Kidney capillary endothelial cell (primary cell): ENCODE measurements around the gene TWF2.

Experiments
- DNase-seq: peaks from one replicate; pipeline ENCODE4 v3.0.0-alpha.2; 2018; ENCODE audit warnings: low spot score

TWF2 gene

GRCh38 chr3:52257911-52258310 is 19.0 kb upstream of the TWF2 start:
- DNase-seq = no peak

GRCh38 chr3:52256622-52257021 is 17.7 kb upstream of the TWF2 start:
- DNase-seq = no peak

DNA sequence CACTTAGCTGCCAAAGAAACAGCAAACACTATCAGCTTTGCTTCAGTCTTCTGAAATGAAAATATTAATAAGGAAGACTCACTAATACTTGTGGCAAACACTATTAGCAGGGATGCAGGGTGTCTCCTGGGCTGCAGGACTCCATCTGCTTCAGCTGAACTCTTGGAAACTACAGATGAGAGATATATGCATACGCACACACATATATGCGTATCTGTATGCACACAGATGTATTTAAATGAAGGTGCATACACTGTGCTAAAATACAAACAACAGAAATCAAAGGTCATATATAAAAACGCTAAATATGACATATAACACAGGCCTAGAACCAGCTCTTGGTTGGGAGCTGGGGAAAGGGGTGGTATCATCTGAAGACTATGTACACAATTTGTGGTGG is 17.2 kb upstream of the TWF2 start:
- no peak for DNase-seq

GRCh38 chr3:52254608-52255007 is 15.7 kb upstream of the TWF2 start:
- DNase-seq = no peak

GRCh38 chr3:52253314-52254304 is 14.7 kb upstream of the TWF2 start:
- peak; percentile 53 for DNase-seq

DNA sequence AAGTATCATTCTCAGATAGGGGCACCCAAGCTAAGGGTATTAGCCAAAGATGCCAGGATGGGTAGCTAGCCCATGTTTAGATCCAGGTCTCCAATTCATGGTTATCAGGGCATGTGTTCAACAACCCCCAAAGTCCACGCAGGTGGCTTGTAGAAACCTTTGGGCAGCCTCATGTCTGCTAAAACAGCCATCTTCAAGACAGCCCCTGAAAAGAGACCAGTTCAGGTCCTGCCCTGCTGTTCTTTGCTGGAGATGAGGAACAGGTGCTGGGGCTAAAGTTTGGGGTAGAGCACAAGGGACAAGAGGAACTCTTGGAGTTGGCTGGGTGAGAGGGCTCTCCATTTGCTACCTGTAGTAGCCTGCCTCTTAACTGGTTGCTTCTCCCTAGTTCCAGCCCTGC is 11.2 kb upstream of the TWF2 start:
- DNase-seq = no peak

DNA sequence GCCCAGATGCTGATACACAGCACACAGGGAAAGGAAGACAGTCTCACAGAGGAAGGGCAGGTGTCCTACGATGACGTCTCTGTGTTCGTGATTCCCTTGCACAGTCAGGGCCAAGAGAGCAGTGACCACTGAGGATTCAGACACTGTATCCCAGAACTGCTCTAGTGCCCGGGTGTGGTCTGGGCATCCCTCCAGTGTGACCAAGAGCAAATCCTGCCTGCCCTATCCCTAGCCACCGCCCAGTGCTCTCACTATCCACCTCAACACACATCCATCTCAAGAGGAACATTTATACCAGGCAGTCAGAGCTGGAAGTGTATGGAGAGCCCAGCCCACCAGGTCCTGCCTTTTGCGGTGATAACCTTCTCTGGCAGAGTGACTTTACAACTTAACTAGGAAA is 10.7 kb upstream of the TWF2 start:
- DNase-seq = no peak

- DNase-seq = no peak
These were observed 10.0 kb upstream of the TWF2 start for GRCh38 chr3:52248816-52249547.

DNA sequence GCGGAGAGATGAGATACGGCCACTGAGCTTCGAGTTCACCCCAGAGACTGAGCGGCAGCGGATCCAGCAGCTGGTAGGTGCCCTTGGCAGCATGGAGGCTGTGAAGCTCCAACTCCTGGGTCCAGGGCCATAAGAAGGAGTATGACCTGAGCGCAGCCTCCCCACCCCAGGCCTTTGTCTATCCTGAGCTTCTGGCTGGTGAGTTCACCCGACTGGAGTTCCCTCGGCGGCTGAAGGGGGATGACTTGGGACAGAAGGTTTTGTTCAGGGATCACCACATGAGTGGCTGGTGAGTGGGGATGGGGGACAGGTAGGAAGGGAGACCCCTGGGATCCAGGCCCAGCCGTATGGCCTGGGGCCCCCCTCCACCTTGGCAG is 9.2 kb upstream of the TWF2 start:
- no peak for DNase-seq

- no peak for DNase-seq
These were observed 8.6 kb upstream of the TWF2 start for GRCh38 chr3:52247409-52248164.

DNA sequence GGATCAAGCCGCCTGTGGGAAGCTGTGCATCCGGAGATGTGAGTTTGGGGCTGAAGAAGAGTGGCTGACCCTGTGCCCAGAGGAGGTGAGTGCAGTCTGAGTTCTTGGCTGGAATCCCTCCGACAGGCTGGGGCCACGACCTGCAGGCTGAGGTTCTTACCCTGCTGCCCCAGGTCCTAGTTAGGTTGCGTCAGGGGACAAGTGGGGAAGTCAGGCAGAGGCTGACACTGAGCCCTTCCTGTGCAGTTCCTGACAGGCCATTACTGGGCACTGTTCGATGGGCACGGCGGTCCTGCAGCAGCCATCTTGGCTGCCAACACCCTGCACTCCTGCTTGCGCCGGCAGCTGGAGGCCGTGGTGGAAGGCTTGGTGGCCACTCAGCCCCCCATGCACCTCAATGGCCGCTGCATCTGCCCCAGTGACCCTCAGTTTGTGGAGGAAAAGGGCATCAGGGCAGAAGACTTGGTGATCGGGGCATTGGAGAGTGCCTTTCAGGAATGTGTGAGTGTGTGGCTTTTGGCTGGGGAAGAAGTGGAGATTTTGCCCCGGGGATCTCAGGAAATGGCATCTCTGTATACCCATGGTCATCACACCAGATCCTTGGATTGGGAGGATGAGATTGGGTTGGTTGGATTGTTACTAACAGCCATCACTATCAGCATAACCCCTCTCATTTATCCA is 7.9 kb upstream of the TWF2 start:
- no peak for DNase-seq

- DNase-seq = no peak
These were observed 7.3 kb upstream of the TWF2 start for GRCh38 chr3:52246264-52246620.

DNA sequence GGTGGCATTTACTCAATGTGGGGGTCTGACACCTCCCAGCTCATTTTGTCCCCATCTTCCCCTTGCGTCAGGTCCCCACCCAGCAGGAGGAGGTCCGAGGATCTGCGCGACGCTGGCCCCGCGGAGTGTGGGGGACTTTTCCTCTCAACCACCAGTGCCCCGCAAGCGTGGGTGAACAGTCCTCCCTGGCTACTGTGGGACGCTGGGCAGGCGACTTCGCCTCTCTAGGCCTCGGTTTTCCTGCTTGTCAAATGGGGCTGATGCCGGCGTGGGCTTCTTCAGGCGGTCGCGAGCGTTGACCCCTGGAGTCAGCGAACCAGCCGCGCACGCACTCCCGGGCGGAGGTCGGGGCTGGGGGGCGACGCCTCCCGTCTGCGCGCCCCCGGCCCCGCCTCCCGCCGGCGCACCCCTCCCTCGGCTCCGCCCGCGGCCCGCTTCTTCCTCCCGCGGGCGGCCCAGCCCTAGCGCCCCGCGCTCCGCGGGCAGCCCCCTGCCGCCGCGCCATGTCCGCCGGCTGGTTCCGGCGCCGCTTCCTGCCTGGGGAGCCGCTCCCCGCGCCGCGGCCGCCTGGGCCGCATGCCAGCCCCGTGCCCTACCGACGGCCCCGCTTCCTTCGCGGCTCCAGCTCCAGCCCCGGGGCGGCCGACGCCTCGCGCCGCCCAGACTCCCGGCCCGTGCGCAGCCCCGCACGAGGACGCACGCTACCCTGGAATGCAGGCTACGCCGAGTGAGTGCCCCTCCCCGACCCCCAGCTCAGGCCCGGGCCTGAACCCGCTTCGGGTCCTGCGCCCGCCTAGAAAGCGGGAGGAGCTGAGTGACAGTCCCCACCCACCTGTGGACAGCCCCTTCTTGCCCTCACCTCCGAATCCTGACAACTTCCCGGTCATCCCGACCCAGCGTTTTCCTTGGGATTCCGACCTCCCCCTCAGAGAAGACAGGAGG is 6.6 kb upstream of the TWF2 start, which contains the start of gene PPM1M:
PPM1M (plus strand) TSS at position 438 of the 942 bp plus-strand sequence; CDS start at position 504, 66 bp downstream.
- DNase-seq = peak; percentile 71

- DNase-seq = no peak
These were observed 5.1 kb upstream of the TWF2 start for GRCh38 chr3:52243791-52244628.

DNA sequence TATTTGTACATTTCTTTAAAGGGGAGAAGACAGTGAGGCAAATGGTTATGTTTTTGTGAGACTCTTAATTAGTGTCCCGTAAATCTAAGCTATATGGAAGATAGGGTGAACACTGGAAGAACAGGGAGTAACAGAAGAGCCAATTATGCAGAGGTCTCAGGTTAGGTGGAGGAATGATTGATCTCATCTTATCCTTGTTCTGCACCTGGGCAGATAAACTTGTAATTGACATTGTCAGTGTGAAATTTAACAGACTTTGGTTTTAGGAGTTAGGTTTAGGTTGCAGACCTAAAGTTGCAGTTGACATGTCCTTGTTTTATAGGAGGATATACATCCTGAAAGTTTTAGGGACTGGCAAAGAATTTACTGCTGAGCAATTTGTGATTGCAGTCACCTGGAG is 3.1 kb upstream of the TWF2 start:
- no peak for DNase-seq

DNA sequence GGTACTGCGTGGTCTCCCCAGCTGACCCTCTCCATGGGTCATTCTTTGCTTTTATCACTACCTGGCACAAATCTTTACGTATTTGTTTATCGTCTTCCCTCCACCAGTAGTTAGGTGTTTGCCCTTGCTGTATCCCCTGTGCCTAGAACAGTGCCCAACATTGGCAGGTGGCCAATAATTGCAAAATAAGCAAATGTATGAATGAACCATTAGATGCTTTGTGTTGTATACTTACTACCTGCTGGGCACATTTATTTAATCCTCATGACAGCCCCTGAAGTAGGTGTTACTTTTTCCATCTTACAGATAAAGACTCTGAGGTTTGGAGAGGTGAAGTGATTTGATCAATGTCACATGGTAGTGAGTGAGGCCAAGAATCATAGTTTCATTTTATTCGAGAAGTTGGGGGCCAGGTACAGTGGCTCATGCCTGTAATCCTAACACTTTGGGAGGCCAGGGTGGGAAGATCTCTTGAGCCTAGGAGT is 2.0 kb upstream of the TWF2 start:
- no peak for DNase-seq

DNA sequence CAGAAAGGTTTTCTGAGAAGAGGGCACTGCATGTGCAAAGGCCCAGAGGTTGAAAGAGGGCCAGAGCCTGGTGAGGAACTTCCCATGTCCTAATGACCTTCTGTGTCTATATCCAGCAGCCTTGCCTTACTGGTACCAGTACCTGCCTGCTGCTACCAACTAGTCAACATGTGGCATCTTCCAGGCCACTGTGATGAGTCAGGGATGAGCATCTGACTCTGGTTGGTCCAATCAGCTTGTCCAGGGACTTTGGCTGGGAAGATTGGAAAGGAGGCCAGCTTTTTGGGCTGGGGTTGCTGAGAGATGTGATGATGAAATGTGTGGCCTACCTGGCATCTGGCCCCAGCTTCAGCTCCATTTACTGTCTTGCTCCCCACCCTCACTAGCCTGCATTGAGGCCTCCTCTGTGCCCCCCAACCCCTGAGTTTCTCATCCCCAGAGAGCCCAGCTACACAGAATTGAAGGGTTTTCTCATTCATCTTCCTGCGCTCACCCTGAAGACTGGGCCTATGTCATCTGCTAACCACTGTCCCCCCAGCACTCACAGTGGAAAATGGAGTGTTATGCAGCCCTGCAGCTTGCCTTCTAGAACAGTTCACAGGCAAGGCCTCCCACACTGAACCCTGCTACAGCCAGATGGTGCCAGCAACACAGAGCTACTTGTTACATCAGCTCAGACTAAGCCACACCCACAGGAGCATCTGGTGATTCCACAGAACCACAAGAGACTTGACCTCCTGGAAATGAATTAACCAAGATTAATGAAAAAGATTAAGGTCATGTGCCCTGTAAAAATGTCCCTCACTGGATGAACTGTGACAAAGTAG is 1.3 kb upstream of the TWF2 start:
- no peak for DNase-seq

- DNase-seq = no peak
These were observed 681 bp downstream of the TWF2 start for GRCh38 chr3:52238193-52238760.
